ENCODE measurements around the gene CFL1.

The CFL1 gene

GRCh38 chr11:65869643-65870306 is 11.8 kb upstream of the CFL1 start:
- DNase-seq = no peak

- DNase-seq = no peak
Observed at GRCh38 chr11:65868907-65869306, 10.9 kb upstream of the CFL1 start.

GRCh38 chr11:65868076-65868667 is 10.2 kb upstream of the CFL1 start:
- DNase-seq = peak; percentile 20

GRCh38 chr11:65867284-65868071 is 9.5 kb upstream of the CFL1 start:
- no peak for DNase-seq

GRCh38 chr11:65866509-65867283 is 8.7 kb upstream of the CFL1 start:
- DNase-seq = no peak

GRCh38 chr11:65865550-65866172 is 7.7 kb upstream of the CFL1 start:
- no peak for DNase-seq

GRCh38 chr11:65864706-65865471 is 6.9 kb upstream of the CFL1 start:
- no peak for DNase-seq

GRCh38 chr11:65863889-65864705 is 6.1 kb upstream of the CFL1 start:
- no peak for DNase-seq

GRCh38 chr11:65862941-65863888 is 5.2 kb upstream of the CFL1 start:
- DNase-seq = no peak

GRCh38 chr11:65862191-65862735 is 4.3 kb upstream of the CFL1 start:
- DNase-seq = no peak

GRCh38 chr11:65861533-65862183 is 3.7 kb upstream of the CFL1 start:
- no peak for DNase-seq

- DNase-seq = no peak
Observed at GRCh38 chr11:65861165-65861505, 3.2 kb upstream of the CFL1 start.

- DNase-seq = peak; percentile 96
Observed at GRCh38 chr11:65860278-65861164, 2.5 kb upstream of the CFL1 start, which contains the start of gene MUS81. Gene MUS81 (plus strand): TSS chr11:65860433. CDS start chr11:65860754, 321 bp downstream.

- DNase-seq = peak; percentile 70
Observed at GRCh38 chr11:65859812-65860277, 1.9 kb upstream of the CFL1 start.

- peak; percentile 99 for DNase-seq
Observed at GRCh38 chr11:65859095-65859811, 1.3 kb upstream of the CFL1 start.

GRCh38 chr11:65858681-65859087 is 704 bp upstream of the CFL1 start:
- DNase-seq = peak; percentile 46

- no peak for DNase-seq
Observed at GRCh38 chr11:65857500-65857852, 504 bp downstream of the CFL1 start.
